ENCODE measurements around the gene A3GALT2. TPM values are rescaled to one million over a fixed set of nuclear protein-coding genes. Genes with fewer than 3 reads are reported as not detected.

The A3GALT2 gene
- polyA plus RNA-seq, 1 donor from 2014 or later = 0.35 TPM

- no peaks in the 10 kb centered on the region for H3K9me3 ChIP-seq (ENCODE audit: low read length)
- no peak overlapping the region for H2AFZ ChIP-seq (ENCODE audit: low read depth, low read length)
- H3K36me3 ChIP-seq (ENCODE audit: insufficient read depth, low read length) = peaks cover 24% of the 10 kb centered on the region
- H3K79me2 ChIP-seq (replicated peaks; ENCODE audit: insufficient read depth, low read length) = no peaks in the 10 kb centered on the region
- no peak overlapping the region for H3K9ac ChIP-seq (ENCODE audit: low read length)
- H4K20me1 ChIP-seq (ENCODE audit: insufficient read depth) = peaks cover 11% of the 10 kb centered on the region
- no peaks in the 10 kb centered on the region for H3F3A ChIP-seq (ENCODE audit: insufficient read depth, low read length, poor library complexity, severe bottlenecking)
- H3K4me3 ChIP-seq (ENCODE audit: low read length) = no peak overlapping the region
- H3K27ac ChIP-seq (ENCODE audit: low read length) = no peak overlapping the region
- TF ChIP-seq POLR2AphosphoS5 (IDR thresholded peaks at IDR 0.05) (peak; percentile 50), RAD21 (conservative IDR thresholded peaks at IDR 0.05) (no peak)
- H3K9me2 ChIP-seq (ENCODE audit: insufficient read depth, low read length) = no peaks in the 10 kb centered on the region
- H3K4me2 ChIP-seq (ENCODE audit: low read length) = no peak overlapping the region
- H3K27me3 ChIP-seq (ENCODE audit: insufficient read depth, low read depth, low read length) = no peaks in the 10 kb centered on the region
Observed at GRCh38 chr1:33322870-33323585, 2.1 kb upstream of the A3GALT2 start.

DNA sequence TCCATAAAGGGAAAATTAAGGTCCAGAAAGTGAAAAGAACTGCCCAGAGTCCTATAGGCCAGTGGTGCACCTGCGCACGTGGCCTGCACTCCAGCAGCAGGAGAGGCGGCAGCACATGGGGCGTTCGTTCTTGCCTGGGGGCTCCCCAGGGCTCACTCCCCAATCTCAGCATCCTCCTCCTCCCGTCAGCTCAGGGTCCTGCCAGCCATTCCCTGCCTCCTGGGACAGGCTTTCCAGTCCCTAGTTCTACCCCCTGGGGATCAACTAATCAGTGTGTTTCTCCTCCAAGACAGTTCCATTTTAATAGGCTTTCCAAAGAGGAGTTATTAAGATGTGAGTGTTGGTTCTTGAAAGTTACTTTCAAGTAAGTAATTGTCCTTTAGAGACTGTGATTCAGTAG, 1.2 kb upstream of the A3GALT2 start:
- Histone ChIP-seq H3K9ac (ENCODE audit: low read length) (no peak overlapping the region), H3K27me3 (ENCODE audit: insufficient read depth, low read depth, low read length) (no peaks in the 10 kb centered on the region), H3K27ac (ENCODE audit: low read length) (no peak overlapping the region), H2AFZ (ENCODE audit: low read depth, low read length) (no peak overlapping the region), H3K9me3 (ENCODE audit: low read length) (no peaks in the 10 kb centered on the region), H3K79me2 (replicated peaks; ENCODE audit: insufficient read depth, low read length) (no peaks in the 10 kb centered on the region), H3K4me3 (ENCODE audit: low read length) (no peak overlapping the region), H3K9me2 (ENCODE audit: insufficient read depth, low read length) (no peaks in the 10 kb centered on the region), H3K36me3 (ENCODE audit: insufficient read depth, low read length) (peaks cover 24% of the 10 kb centered on the region), H4K20me1 (ENCODE audit: insufficient read depth) (peaks cover 11% of the 10 kb centered on the region), H3F3A (ENCODE audit: insufficient read depth, low read length, poor library complexity, severe bottlenecking) (no peaks in the 10 kb centered on the region), H3K4me2 (ENCODE audit: low read length) (no peak overlapping the region)
- TF ChIP-seq EP300 (conservative IDR thresholded peaks at IDR 0.05; ENCODE audit: poor library complexity, severe bottlenecking) (no peak), TAF1 (IDR thresholded peaks at IDR 0.05; ENCODE audit: low read depth) (no peak), POLR2AphosphoS5 (IDR thresholded peaks at IDR 0.05) (no peak), EZH2 (IDR thresholded peaks at IDR 0.05; ENCODE audit: borderline replicate concordance, insufficient read depth, low read length, poor library complexity, severe bottlenecking) (no peak), RAD21 (conservative IDR thresholded peaks at IDR 0.05) (no peak), MXI1 (conservative IDR thresholded peaks at IDR 0.05; ENCODE audit: poor library complexity, severe bottlenecking) (no peak), SMC3 (conservative IDR thresholded peaks at IDR 0.05; ENCODE audit: poor library complexity) (no peak)
- TF ChIP-seq, protein P1, sequence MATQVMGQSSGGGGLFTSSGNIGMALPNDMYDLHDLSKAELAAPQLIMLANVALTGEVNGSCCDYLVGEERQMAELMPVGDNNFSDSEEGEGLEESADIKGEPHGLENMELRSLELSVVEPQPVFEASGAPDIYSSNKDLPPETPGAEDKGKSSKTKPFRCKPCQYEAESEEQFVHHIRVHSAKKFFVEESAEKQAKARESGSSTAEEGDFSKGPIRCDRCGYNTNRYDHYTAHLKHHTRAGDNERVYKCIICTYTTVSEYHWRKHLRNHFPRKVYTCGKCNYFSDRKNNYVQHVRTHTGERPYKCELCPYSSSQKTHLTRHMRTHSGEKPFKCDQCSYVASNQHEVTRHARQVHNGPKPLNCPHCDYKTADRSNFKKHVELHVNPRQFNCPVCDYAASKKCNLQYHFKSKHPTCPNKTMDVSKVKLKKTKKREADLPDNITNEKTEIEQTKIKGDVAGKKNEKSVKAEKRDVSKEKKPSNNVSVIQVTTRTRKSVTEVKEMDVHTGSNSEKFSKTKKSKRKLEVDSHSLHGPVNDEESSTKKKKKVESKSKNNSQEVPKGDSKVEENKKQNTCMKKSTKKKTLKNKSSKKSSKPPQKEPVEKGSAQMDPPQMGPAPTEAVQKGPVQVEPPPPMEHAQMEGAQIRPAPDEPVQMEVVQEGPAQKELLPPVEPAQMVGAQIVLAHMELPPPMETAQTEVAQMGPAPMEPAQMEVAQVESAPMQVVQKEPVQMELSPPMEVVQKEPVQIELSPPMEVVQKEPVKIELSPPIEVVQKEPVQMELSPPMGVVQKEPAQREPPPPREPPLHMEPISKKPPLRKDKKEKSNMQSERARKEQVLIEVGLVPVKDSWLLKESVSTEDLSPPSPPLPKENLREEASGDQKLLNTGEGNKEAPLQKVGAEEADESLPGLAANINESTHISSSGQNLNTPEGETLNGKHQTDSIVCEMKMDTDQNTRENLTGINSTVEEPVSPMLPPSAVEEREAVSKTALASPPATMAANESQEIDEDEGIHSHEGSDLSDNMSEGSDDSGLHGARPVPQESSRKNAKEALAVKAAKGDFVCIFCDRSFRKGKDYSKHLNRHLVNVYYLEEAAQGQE (IDR thresholded peaks at IDR 0.05; ENCODE audit: borderline replicate concordance) = no peak
- TF ChIP-seq, protein P2, sequence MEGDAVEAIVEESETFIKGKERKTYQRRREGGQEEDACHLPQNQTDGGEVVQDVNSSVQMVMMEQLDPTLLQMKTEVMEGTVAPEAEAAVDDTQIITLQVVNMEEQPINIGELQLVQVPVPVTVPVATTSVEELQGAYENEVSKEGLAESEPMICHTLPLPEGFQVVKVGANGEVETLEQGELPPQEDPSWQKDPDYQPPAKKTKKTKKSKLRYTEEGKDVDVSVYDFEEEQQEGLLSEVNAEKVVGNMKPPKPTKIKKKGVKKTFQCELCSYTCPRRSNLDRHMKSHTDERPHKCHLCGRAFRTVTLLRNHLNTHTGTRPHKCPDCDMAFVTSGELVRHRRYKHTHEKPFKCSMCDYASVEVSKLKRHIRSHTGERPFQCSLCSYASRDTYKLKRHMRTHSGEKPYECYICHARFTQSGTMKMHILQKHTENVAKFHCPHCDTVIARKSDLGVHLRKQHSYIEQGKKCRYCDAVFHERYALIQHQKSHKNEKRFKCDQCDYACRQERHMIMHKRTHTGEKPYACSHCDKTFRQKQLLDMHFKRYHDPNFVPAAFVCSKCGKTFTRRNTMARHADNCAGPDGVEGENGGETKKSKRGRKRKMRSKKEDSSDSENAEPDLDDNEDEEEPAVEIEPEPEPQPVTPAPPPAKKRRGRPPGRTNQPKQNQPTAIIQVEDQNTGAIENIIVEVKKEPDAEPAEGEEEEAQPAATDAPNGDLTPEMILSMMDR (IDR thresholded peaks at IDR 0.05; ENCODE audit: poor library complexity, severe bottlenecking) = no peak
